Neural cell (in vitro differentiated cells): Measurements from ENCODE around the gene CCNDBP1. TPM values are rescaled to one million over a fixed set of nuclear protein-coding genes. Genes with fewer than 3 reads are reported as not detected.

ENCODE experiments used
- polyA plus RNA-seq: library from polyadenylated mRNA; depleted of rRNA; stranded (reverse); fragments of >200 nt; gene quantifications from 2 replicates; pipeline ENCODE4 v1.2.3, GENCODE V29; 2014

CCNDBP1 gene
- polyA plus RNA-seq, 1 donor from 2014 or later = 67.6 TPM

Other genes with a start within 250 kb of the CCNDBP1 start
- gene UBR1, start 79.4 kb upstream of the CCNDBP1 start, polyA plus RNA-seq = 33.5 and 35.9 TPM in 2 replicates
- gene TMEM62, start 51.8 kb upstream of the CCNDBP1 start, polyA plus RNA-seq = 8.7 and 14.3 TPM in 2 replicates
- gene EPB42, start 35.6 kb downstream of the CCNDBP1 start, polyA plus RNA-seq = not detected in 2 replicates
- gene TGM5, start 81.5 kb downstream of the CCNDBP1 start, polyA plus RNA-seq = not detected in 2 replicates
- gene TGM7, start 116.9 kb downstream of the CCNDBP1 start, polyA plus RNA-seq = not detected in 2 replicates
- 10.3 TPM in 2 replicates for gene LCMT2, start 145.2 kb downstream of the CCNDBP1 start, polyA plus RNA-seq
- gene ZSCAN29, start 185.6 kb downstream of the CCNDBP1 start, polyA plus RNA-seq = 27.6 and 37.5 TPM in 2 replicates
- 4.6 and 13.0 TPM in 2 replicates for gene TUBGCP4, start 185.7 kb downstream of the CCNDBP1 start, polyA plus RNA-seq